Measurements from ENCODE around the gene ARFGEF3. TPM values are rescaled to one million over a fixed set of nuclear protein-coding genes. Genes with fewer than 3 reads are reported as not detected.

Gene ARFGEF3
- total RNA-seq, 1 donor from 2014 or later: 1.9 TPM

DNA sequence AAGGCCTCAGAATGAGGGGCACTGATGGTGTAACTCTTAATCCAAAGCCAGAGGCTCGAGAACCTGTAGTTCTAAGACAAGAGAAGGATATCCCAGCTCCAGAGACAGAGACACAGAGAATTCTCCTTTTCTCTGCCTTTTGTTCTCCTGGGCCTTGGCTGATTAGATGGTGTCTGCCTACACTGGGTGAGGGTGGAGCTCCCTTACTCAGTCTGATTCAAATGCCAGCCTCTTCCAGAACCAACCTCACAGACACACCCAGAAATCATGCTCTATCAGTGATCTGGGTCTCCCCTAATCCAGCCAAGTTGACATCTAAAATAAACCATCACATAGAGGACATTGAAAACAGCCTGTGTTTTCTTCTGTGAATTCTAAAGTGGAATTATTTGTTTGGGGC, 148.0 kb downstream of the ARFGEF3 start:
- TF ChIP-seq, protein P1, sequence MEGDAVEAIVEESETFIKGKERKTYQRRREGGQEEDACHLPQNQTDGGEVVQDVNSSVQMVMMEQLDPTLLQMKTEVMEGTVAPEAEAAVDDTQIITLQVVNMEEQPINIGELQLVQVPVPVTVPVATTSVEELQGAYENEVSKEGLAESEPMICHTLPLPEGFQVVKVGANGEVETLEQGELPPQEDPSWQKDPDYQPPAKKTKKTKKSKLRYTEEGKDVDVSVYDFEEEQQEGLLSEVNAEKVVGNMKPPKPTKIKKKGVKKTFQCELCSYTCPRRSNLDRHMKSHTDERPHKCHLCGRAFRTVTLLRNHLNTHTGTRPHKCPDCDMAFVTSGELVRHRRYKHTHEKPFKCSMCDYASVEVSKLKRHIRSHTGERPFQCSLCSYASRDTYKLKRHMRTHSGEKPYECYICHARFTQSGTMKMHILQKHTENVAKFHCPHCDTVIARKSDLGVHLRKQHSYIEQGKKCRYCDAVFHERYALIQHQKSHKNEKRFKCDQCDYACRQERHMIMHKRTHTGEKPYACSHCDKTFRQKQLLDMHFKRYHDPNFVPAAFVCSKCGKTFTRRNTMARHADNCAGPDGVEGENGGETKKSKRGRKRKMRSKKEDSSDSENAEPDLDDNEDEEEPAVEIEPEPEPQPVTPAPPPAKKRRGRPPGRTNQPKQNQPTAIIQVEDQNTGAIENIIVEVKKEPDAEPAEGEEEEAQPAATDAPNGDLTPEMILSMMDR (IDR thresholded peaks at IDR 0.05; ENCODE audit: insufficient read depth, low read depth, low read length): no peak
- TF ChIP-seq EZH2 (IDR thresholded peaks at IDR 0.05; ENCODE audit: insufficient read depth, low read length): no peak
- no peaks in the 10 kb centered on the region for H3K4me1 ChIP-seq (ENCODE audit: insufficient read depth, low read length)
- no peaks in the 10 kb centered on the region for H3K9me3 ChIP-seq (ENCODE audit: insufficient read depth, low read depth, low read length)
- no peak overlapping the region for H3K4me3 ChIP-seq (ENCODE audit: insufficient read depth, low read depth, low read length)
- no peaks in the 10 kb centered on the region for H3K27me3 ChIP-seq (ENCODE audit: insufficient read depth, low read length)
- no peak for DNase-seq (ENCODE audit: low read depth)
- FAIRE-seq: no peak
- Mint-ChIP-seq H3K27ac (ENCODE audit: unreplicated experiment) (no peak overlapping the region), H3K27me3 (ENCODE audit: low read depth, unreplicated experiment) (no peaks in the 10 kb centered on the region), H3K36me3 (ENCODE audit: low read depth, unreplicated experiment) (no peaks in the 10 kb centered on the region), H3K4me3 (ENCODE audit: unreplicated experiment) (no peak overlapping the region), H3K4me1 (ENCODE audit: low read depth, unreplicated experiment) (no peaks in the 10 kb centered on the region), H3K9me3 (ENCODE audit: unreplicated experiment) (no peaks in the 10 kb centered on the region)
- H2AFZ ChIP-seq (ENCODE audit: low read depth, low read length): no peak overlapping the region
- H3K4me2 ChIP-seq (ENCODE audit: low read length): no peak overlapping the region
- H3K79me2 ChIP-seq (ENCODE audit: insufficient read depth, low read length): no peaks in the 10 kb centered on the region
- no peaks in the 10 kb centered on the region for H3K36me3 ChIP-seq (ENCODE audit: insufficient read depth, low read length)
- no peak overlapping the region for H3K9ac ChIP-seq (ENCODE audit: low read length)
- no peak overlapping the region for H3K27ac ChIP-seq (ENCODE audit: low read depth, low read length)
- no peaks in the 10 kb centered on the region for H4K20me1 ChIP-seq (ENCODE audit: insufficient read depth, low read length)

DNA sequence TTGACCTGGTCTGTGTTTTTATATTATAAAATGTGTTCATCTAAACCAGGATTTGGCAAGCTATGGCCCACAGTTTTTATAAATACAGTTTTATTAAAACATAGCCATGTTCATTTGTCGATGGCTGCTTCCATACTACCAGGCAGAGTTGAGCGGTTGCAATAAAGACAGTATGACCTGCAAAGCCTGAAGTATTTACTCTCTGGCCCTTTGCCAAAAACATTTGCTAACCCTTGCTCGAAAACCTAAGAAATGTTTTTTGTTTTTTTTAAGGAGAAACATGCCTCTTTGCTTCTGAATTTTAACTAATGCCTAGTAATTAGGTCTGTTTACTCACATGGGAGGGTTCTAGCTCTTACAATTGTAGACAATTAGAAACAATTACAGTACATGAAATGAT, 148.6 kb downstream of the ARFGEF3 start:
- H3K9me3 ChIP-seq (ENCODE audit: insufficient read depth, low read depth, low read length): no peaks in the 10 kb centered on the region
- H3K27me3 ChIP-seq (ENCODE audit: insufficient read depth, low read length): no peaks in the 10 kb centered on the region
- Mint-ChIP-seq H3K36me3 (ENCODE audit: low read depth, unreplicated experiment) (no peaks in the 10 kb centered on the region), H3K4me1 (ENCODE audit: low read depth, unreplicated experiment) (no peaks in the 10 kb centered on the region), H3K27me3 (ENCODE audit: low read depth, unreplicated experiment) (no peaks in the 10 kb centered on the region), H3K9me3 (ENCODE audit: unreplicated experiment) (no peaks in the 10 kb centered on the region), H3K4me3 (ENCODE audit: unreplicated experiment) (no peak overlapping the region), H3K27ac (ENCODE audit: unreplicated experiment) (no peak overlapping the region)
- no peaks in the 10 kb centered on the region for H4K20me1 ChIP-seq (ENCODE audit: insufficient read depth, low read length)
- no peak overlapping the region for H2AFZ ChIP-seq (ENCODE audit: low read depth, low read length)
- H3K27ac ChIP-seq (ENCODE audit: low read depth, low read length): no peak overlapping the region
- H3K36me3 ChIP-seq (ENCODE audit: insufficient read depth, low read length): no peaks in the 10 kb centered on the region
- H3K4me1 ChIP-seq (ENCODE audit: insufficient read depth, low read length): no peaks in the 10 kb centered on the region
- no peak overlapping the region for H3K9ac ChIP-seq (ENCODE audit: low read length)
- no peak for TF ChIP-seq EZH2 (IDR thresholded peaks at IDR 0.05; ENCODE audit: insufficient read depth, low read length)
- TF ChIP-seq, protein P1 (IDR thresholded peaks at IDR 0.05; ENCODE audit: insufficient read depth, low read depth, low read length): no peak
- DNase-seq (ENCODE audit: low read depth) (no peak), FAIRE-seq (no peak)
- no peaks in the 10 kb centered on the region for H3K79me2 ChIP-seq (ENCODE audit: insufficient read depth, low read length)
- no peak overlapping the region for H3K4me3 ChIP-seq (ENCODE audit: insufficient read depth, low read depth, low read length)
- H3K4me2 ChIP-seq (ENCODE audit: low read length): no peak overlapping the region

- H3K4me1 ChIP-seq (ENCODE audit: insufficient read depth, low read length): no peaks in the 10 kb centered on the region
- Mint-ChIP-seq H3K36me3 (ENCODE audit: low read depth, unreplicated experiment) (no peaks in the 10 kb centered on the region), H3K4me1 (ENCODE audit: low read depth, unreplicated experiment) (no peaks in the 10 kb centered on the region), H3K4me3 (ENCODE audit: unreplicated experiment) (no peak overlapping the region), H3K9me3 (ENCODE audit: unreplicated experiment) (no peaks in the 10 kb centered on the region), H3K27ac (ENCODE audit: unreplicated experiment) (no peak overlapping the region), H3K27me3 (ENCODE audit: low read depth, unreplicated experiment) (no peaks in the 10 kb centered on the region)
- H3K9ac ChIP-seq (ENCODE audit: low read length): no peak overlapping the region
- TF ChIP-seq EZH2 (IDR thresholded peaks at IDR 0.05; ENCODE audit: insufficient read depth, low read length): no peak
- TF ChIP-seq, protein P1 (IDR thresholded peaks at IDR 0.05; ENCODE audit: insufficient read depth, low read depth, low read length): no peak
- FAIRE-seq: no peak
- no peak overlapping the region for H2AFZ ChIP-seq (ENCODE audit: low read depth, low read length)
- H3K9me3 ChIP-seq (ENCODE audit: insufficient read depth, low read depth, low read length): no peaks in the 10 kb centered on the region
- H3K4me3 ChIP-seq (ENCODE audit: insufficient read depth, low read depth, low read length): no peak overlapping the region
- H3K4me2 ChIP-seq (ENCODE audit: low read length): no peak overlapping the region
- no peaks in the 10 kb centered on the region for H3K27me3 ChIP-seq (ENCODE audit: insufficient read depth, low read length)
- H4K20me1 ChIP-seq (ENCODE audit: insufficient read depth, low read length): no peaks in the 10 kb centered on the region
- H3K36me3 ChIP-seq (ENCODE audit: insufficient read depth, low read length): no peaks in the 10 kb centered on the region
- no peak overlapping the region for H3K27ac ChIP-seq (ENCODE audit: low read depth, low read length)
- DNase-seq (ENCODE audit: low read depth): no peak
- H3K79me2 ChIP-seq (ENCODE audit: insufficient read depth, low read length): no peaks in the 10 kb centered on the region
Measured at GRCh38 chr6:138310821-138311220, 149.1 kb downstream of the ARFGEF3 start.

All from astrocyte (in vitro differentiated cells and primary cell).